Naive thymus-derived CD8-positive, alpha-beta T cell (primary cell): ENCODE data around the gene GPR107. TPM values are rescaled to one million over a fixed set of nuclear protein-coding genes. Genes with fewer than 3 reads are reported as not detected.
"Not testable (repeated sequence)": the region's sequence is repeated elsewhere in the genome, so short reads cannot be mapped to it uniquely, and the experiment has no call there.

Experiments used
- ATAC-seq, 2 donors: fragments of 150-1000 bp; cut with Tn5 transposase in 1 of 2; sonication (Bioruptor Pico), chemical (Tn5 transposase) in 1 of 2; 1 replicate in 1 of 2; 2 replicates in 1 of 2; pipeline ENCODE4 v1.10.0; 2021; ENCODE audit warnings: mild to moderate bottlenecking in 2 of 2, moderate library complexity in 2 of 2
- POLR2A ChIA-PET: fragments of 350-600 bp; sonication (Branson Sonifier 250); formaldehyde crosslinking; loops from one replicate; lab custom pipeline; 2021; ENCODE audit warnings: antibody characterized with exemption; lab: Charles Lee
- DNase-seq, 10 donors: peaks; one replicate each; pipeline versions ENCODE4 v3.0.0 to v3.0.0-alpha.2; 2020 to 2022
- H3K27ac Mint-ChIP-seq, 10 donors: one replicate each; pipeline ENCODE4 v1.8.0; 2020 to 2022; ENCODE audit warnings: mild to moderate bottlenecking in 10 of 10, mixed read lengths in 10 of 10, moderate library complexity in 4 of 10, inconsistent platforms in 1 of 10
- H3K27me3 Mint-ChIP-seq, 5 donors: one replicate each; pipeline ENCODE4 v1.8.0; 2021 to 2022; ENCODE audit warnings: mixed read lengths in 5 of 5
- H3K36me3 Mint-ChIP-seq, 3 donors: one replicate each; pipeline ENCODE4 v1.8.0; 2020 to 2022; ENCODE audit warnings: mixed read lengths in 3 of 3, mild to moderate bottlenecking in 2 of 3, inconsistent platforms in 1 of 3
- H3K4me1 Mint-ChIP-seq, 4 donors: one replicate each; pipeline ENCODE4 v1.8.0; 2021 to 2022; ENCODE audit warnings: mixed read lengths in 4 of 4
- H3K4me3 Mint-ChIP-seq, 10 donors: one replicate each; pipeline ENCODE4 v1.8.0; 2020 to 2022; ENCODE audit warnings: mild to moderate bottlenecking in 10 of 10, mixed read lengths in 10 of 10, moderate library complexity in 6 of 10, inconsistent platforms in 1 of 10
- H3K9me3 Mint-ChIP-seq, 9 donors: one replicate each; pipeline ENCODE4 v1.8.0; 2020 to 2022; ENCODE audit warnings: mixed read lengths in 9 of 9, mild to moderate bottlenecking in 3 of 9, inconsistent platforms in 1 of 9, moderate library complexity in 1 of 9
- polyA plus RNA-seq, 3 donors: library from polyadenylated mRNA; unstranded; fragments of 300-500 nt; fragmentation: Illumina TruSeq; gene quantifications; one replicate each; pipeline ENCODE4 v1.2.3, GENCODE V29; 2021
- total RNA-seq, 8 experiments: library from RNA in 2 of 8; stranded (reverse) in 2 of 8; gene quantifications; one replicate each; pipeline ENCODE4 v1.2.3 and lab custom pipeline; 2021 to 2026

GPR107 gene
- total RNA-seq (10 to 100 TPM; 21.9 to 25.3 TPM), polyA plus RNA-seq (1 to 10 TPM; 1.4 to 3.2 (median 2.2) TPM), total RNA-seq (lab: John Stamatoyannopoulos, UW) (53.6 to 64.5 (median 55.8) reads per million in 6 experiments)

DNA sequence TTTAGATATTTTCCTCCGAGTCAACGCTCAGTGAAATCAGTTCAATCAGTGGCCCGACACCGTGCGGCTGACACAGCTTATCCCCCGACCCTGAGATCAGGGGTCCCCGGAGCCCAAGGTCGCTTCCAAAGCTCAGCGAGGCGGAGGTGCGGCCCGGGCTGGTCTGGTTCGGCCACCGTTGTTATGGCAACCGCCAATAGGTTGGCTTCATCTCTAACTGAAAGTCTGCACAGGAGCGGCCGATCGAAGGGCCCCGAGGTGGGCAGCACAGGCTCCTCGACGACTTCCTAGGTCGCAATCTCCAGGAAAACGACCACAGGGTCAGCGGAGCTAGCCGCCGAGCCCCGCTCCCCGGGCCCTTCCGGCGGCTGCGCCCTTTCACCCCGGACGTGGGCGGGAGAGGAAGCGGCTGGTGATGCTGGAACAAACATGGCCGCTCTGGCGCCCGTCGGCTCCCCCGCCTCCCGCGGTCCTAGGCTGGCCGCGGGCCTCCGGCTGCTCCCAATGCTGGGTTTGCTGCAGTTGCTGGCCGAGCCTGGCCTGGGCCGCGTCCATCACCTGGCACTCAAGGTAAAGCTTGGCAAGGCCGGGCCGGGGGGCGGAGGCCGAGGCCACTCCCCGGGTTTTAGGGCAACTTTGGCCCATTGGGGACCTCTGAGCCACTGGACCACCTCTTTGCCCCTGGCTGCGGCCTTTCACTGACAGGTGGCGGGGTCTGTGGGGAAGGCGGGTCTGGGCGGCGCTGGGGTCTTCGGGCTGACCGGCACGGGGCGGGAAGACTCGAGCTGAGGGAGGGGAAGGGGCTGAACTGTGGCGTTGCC, at the start of gene GPR107:
Gene GPR107 (plus strand): TSS at position 403 of the 821 bp plus-strand sequence. CDS start 27 bp downstream, at position 430.
- Mint-ChIP-seq H3K9me3 (no peaks in the 10 kb centered on the region), H3K27me3 (no peaks in the 10 kb centered on the region), H3K4me1 (peaks cover 8 to 52% (median 34%) of the 10 kb centered on the region in 4 donors), H3K27ac (peak within 1 kb of the TSS; percentile 91 to 96 (median 94)), H3K36me3 (peaks cover 0 to 8% (median 2%) of the 10 kb centered on the region in 3 donors), H3K4me3 (peak within 1 kb of the TSS; percentile 89 to 95 (median 92))
- DNase-seq (peak; percentile 52 to 85 (median 71)), ATAC-seq (peak; percentile 94)
- POLR2A ChIA-PET, result interaction anchor here (0.7 to 3.6 kb wide), 14 partner anchors 11 to 219 kb away, joined by 3 to 65 read pairs (median 4); partner anchors contain the start of genes C9orf78, FNBP1 and USP20

DNA sequence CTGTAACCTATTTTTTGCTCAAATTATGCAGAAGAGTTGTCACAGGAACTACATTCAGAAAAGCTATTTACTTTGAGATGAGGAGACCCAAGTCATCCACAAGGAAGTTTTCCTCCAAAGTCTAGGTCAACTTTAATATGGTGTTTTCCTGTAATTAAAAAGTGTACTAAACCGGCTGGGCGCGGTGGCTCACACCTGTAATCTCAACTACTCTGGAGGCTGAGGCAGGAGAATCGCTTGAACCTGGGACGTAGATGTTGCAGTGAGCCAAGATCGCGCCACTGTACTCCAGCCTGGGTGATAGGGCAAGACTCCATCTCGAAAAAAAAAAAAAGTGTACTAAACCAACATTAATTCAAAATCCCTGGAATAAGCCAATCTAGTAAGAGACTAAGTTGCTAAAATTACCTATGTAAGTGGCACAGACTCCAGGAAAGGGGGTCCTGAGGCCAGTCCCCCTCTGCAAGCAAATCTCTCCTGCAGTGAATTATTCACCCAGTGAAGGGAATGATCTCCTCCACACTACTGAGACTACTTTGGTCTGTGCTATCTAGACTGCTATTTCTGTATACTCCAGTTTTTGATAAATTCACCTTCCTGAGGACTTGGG, 49.7 kb upstream of the GPR107 start:
- POLR2A ChIA-PET, result interaction anchor here (1.1 kb wide), 1 partner anchor 117 kb away, joined by 5 read pairs; no protein-coding TSS in a partner anchor
- peak overlapping the region in 2 of 10 donors; percentile 8 to 28 for H3K4me3 Mint-ChIP-seq
- peaks cover 0 to 60% (median 6%) of the 10 kb centered on the region in 3 donors for H3K36me3 Mint-ChIP-seq
- H3K9me3 Mint-ChIP-seq, result no peaks in the 10 kb centered on the region
- no peaks in the 10 kb centered on the region for H3K27me3 Mint-ChIP-seq
- peaks cover 17 to 89% (median 63%) of the 10 kb centered on the region in 4 donors for H3K4me1 Mint-ChIP-seq
- no peak for DNase-seq
- peak overlapping the region; percentile 29 to 88 (median 69) for H3K27ac Mint-ChIP-seq
- ATAC-seq, result no peak

DNA sequence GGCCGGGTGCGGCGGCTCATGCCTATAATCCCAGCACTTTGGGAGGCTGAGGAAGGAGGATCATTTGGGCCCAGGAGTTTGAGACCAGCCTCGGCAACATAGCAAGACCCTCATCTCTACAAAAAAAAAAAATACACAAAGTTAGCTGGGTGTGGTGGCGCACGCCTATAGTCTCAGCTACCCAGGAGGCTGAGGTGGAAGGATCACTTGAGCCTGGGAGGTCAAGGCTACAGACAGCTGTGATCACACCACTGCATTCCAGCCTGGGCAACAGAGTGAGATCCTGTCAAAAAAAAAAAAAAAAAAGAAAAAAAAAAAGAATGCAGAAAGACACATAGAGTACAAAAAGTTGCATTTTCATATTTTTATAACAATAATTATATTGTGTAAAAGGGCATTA, 46.8 kb upstream of the GPR107 start:
- H3K27me3 Mint-ChIP-seq, ATAC-seq, H3K9me3 Mint-ChIP-seq, DNase-seq: not testable (repeated sequence)
- peak overlapping the region in 6 of 10 donors; percentile 31 to 82 (median 62) for H3K4me3 Mint-ChIP-seq
- H3K4me1 Mint-ChIP-seq, result peaks cover 33 to 90% (median 74%) of the 10 kb centered on the region in 4 donors
- peaks cover 5 to 44% (median 6%) of the 10 kb centered on the region in 3 donors for H3K36me3 Mint-ChIP-seq
- POLR2A ChIA-PET, result interaction anchor here (0.7 to 1.3 kb wide), 2 partner anchors 12 to 35 kb away, joined by 3 to 4 read pairs; no protein-coding TSS in a partner anchor
- H3K27ac Mint-ChIP-seq, result peak overlapping the region; percentile 78 to 94 (median 86)

DNA sequence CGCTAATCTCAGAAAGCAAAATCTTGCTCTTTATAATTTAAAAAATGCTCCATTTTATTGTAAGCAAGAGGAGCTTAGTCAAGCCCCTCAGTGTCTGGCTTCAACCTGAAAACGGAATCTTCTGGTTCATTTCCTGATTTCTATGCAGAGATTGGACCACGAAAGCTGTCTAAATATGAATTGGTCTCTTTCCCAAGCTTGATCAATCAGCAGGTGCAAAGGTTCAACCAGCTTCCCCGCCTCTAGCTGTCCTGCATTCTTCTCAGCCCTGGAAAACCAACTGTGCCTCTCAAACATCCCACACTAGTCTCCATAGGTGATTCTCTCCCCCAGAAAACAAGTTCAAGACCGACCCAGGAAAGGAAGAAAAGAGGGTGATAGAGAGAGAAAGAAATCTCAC, 45.2 kb upstream of the GPR107 start:
- peaks cover 30 to 94% (median 76%) of the 10 kb centered on the region in 4 donors for H3K4me1 Mint-ChIP-seq
- DNase-seq (no peak), ATAC-seq (no peak)
- H3K4me3 Mint-ChIP-seq, result peak overlapping the region in 9 of 10 donors; percentile 20 to 62 (median 40)
- peaks cover 0 to 3% (median 0%) of the 10 kb centered on the region in 9 donors for H3K9me3 Mint-ChIP-seq
- peak overlapping the region; percentile 78 to 98 (median 88) for H3K27ac Mint-ChIP-seq
- POLR2A ChIA-PET, result interaction anchor here (0.6 to 0.7 kb wide), 4 partner anchors 26 to 685 kb away, joined by 3 to 6 read pairs (median 3); no protein-coding TSS in a partner anchor
- H3K36me3 Mint-ChIP-seq, result peaks cover 3 to 30% (median 5%) of the 10 kb centered on the region in 3 donors
- no peaks in the 10 kb centered on the region for H3K27me3 Mint-ChIP-seq

DNA sequence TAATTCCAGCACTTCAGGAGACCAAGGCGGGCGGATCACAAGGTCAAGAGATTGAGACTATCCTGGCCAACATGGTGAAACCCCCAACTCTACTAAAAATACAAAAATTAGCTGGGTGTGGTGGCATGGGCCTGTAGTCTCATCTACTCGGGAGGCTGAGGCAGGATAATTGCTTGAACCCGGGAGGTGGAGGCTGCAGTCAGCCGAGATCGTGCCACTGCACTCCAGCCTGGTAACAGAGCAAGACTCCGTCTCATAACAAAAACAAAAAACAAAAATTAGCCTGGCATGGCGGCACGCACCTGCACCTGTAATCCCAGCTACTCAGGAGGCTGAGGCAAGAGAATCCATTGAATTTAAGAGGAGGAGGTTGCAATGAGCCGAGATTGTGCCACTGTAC, 44.2 kb upstream of the GPR107 start:
- POLR2A ChIA-PET, result interaction anchor here (0.7 to 1.2 kb wide), 2 partner anchors 33 kb away, joined by 3 to 4 read pairs; partner anchors contain the start of gene FNBP1

DNA sequence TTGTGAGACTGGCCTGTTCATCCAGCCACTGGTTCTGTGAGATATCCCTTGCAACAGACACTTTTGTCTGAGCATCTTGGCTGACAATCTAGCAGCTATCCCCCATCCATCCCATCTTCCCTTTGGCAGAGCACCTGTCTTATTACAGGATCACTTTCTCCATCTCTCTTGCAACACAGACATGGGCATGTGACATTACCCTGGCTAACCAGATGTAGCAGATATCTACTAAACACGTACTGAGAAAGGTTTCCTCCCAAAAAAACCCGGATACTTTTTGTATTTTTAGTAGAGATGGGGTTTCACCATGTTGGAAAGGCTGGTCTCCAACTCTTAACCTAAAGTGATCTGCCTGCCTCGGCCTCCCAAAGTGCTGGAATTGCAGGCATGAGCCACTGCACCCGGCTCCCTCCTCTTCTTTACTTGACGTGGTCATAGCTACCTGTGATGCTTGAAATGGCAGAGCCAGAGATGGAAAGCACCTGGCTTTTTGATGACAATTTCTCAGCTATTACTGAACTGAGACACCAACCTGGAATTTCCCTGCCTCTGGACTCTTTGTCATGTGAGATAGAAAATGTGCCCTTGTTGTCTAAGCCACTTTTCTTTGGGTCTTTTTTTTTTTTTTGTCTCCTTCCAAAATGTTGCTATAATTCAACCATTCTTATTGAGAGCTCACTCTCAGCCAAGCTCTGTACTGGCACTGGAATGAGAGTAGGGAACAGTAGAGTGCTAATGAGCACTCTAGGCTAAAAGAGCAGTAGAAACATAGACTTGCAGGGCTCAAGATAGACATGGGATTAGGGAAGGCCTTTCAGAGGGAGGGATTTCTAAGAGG, 43.3 kb upstream of the GPR107 start:
- DNase-seq (peak in 7 of 10 donors; percentile 21 to 63 (median 39)), ATAC-seq (peak; percentile 76 to 84)
- Mint-ChIP-seq H3K9me3 (peaks cover 0 to 3% (median 0%) of the 10 kb centered on the region in 9 donors), H3K27me3 (no peaks in the 10 kb centered on the region), H3K36me3 (peaks cover 3 to 27% (median 5%) of the 10 kb centered on the region in 3 donors), H3K4me1 (peaks cover 32 to 89% (median 79%) of the 10 kb centered on the region in 4 donors), H3K4me3 (peak overlapping the region in 8 of 10 donors; percentile 15 to 77 (median 44)), H3K27ac (peak overlapping the region; percentile 76 to 98 (median 88))
- POLR2A ChIA-PET, result interaction anchor here (0.6 to 1.3 kb wide), 6 partner anchors 11 to 236 kb away, joined by 3 to 4 read pairs (median 3); partner anchors contain the start of gene FNBP1

More for the DNA sequence above, 44.2 kb upstream of the GPR107 start:
- ATAC-seq, H3K9me3 Mint-ChIP-seq, DNase-seq, H3K27me3 Mint-ChIP-seq: not testable (repeated sequence)
- H3K4me1 Mint-ChIP-seq, result peaks cover 32 to 90% (median 78%) of the 10 kb centered on the region in 4 donors
- peak overlapping the region in 4 of 10 donors; percentile 20 to 41 (median 26) for H3K4me3 Mint-ChIP-seq
- H3K27ac Mint-ChIP-seq, result peak overlapping the region; percentile 78 to 98 (median 88)
- H3K36me3 Mint-ChIP-seq, result peaks cover 3 to 24% (median 5%) of the 10 kb centered on the region in 3 donors

DNA sequence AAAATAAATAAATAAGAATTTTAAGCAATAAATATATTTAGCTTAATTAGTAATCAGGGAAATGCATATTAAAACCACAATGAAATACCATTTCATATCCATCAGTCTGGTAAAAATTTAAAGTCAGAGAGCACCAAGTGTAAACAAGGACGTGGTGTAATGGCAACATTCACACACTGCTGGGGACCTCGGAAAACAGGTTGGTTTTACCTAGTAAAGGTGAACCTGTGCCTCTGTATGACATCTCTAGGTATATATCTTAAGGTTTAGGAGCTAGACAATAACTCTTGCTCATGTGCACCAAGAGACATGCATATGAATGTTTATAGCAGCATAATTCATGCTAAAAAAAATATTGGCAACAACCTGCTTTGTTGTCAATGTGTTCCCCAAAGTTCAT, 40.4 kb upstream of the GPR107 start:
- DNase-seq (no peak), ATAC-seq (no peak)
- H3K36me3 Mint-ChIP-seq, result peaks cover 5 to 30% (median 14%) of the 10 kb centered on the region in 3 donors
- H3K4me3 Mint-ChIP-seq, result no peak overlapping the region
- H3K4me1 Mint-ChIP-seq, result peaks cover 28 to 81% (median 69%) of the 10 kb centered on the region in 4 donors
- POLR2A ChIA-PET, result no interaction called here
- H3K27ac Mint-ChIP-seq, result peak overlapping the region in 9 of 10 donors; percentile 20 to 94 (median 78)
- peaks cover 0 to 7% (median 3%) of the 10 kb centered on the region in 9 donors for H3K9me3 Mint-ChIP-seq
- H3K27me3 Mint-ChIP-seq, result no peaks in the 10 kb centered on the region

DNA sequence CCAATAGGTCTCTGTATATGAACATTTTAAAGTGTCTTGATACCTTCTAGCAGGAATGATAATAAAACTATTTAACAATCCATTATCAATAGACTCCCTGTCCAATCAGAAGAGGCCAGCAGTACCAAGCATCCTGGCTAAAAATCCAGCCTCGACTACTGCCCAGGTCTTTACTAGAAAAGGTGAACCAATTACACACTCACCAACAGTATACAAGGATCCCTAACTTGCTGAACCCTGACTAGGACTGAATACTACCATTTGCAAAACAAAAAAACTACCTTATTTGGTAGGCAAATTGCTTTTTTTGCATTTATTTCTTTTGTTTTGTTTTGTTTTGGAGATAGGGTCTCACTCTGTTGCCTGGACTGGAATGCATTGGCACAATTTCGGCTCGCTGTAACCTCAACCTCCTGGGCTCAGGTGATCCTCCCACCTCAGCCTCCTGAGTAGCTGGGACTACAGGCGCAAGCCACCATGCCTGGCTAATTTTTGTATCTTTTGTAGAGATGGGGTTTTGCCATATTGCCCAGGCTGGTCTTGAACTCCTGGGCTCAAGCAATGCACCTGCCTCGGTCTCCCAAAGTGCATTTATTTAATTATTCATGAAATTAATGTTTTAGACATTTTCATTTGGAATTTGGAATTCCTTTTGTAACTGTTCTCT, 38.2 kb upstream of the GPR107 start:
- no peaks in the 10 kb centered on the region for H3K27me3 Mint-ChIP-seq
- ATAC-seq (no peak), DNase-seq (no peak)
- peak overlapping the region in 5 of 10 donors; percentile 45 to 94 (median 49) for H3K27ac Mint-ChIP-seq
- peaks cover 14 to 76% (median 61%) of the 10 kb centered on the region in 4 donors for H3K4me1 Mint-ChIP-seq
- no peak overlapping the region for H3K4me3 Mint-ChIP-seq
- peaks cover 0 to 7% (median 3%) of the 10 kb centered on the region in 9 donors for H3K9me3 Mint-ChIP-seq
- H3K36me3 Mint-ChIP-seq, result peaks cover 5 to 33% (median 16%) of the 10 kb centered on the region in 3 donors
- POLR2A ChIA-PET, result interaction anchor here (0.6 to 0.7 kb wide), 3 partner anchors 8 to 261 kb away, joined by 3 to 5 read pairs (median 3); no protein-coding TSS in a partner anchor

DNA sequence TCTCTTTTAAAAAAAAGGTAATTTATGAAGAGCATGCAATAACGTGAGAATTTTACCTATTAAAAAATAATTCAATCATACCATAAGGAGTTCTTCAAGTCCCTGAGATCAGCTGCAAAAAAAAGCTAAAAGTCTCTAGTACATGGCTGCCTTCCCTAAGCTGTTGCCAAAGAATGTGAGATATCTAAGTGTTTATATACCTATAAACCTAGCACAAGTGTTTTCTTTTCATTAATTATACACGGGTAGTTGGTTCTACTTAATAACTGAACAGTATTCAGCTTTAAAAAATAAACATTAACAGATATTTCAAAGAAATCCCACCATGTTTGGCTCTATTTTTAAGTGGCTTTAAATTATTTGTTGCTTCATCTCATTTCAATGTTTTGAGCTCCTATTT, 36.6 kb upstream of the GPR107 start:
- peaks cover 0 to 35% (median 14%) of the 10 kb centered on the region in 3 donors for H3K36me3 Mint-ChIP-seq
- H3K27ac Mint-ChIP-seq, result peak overlapping the region; percentile 22 to 86 (median 70)
- peaks cover 0 to 7% (median 2%) of the 10 kb centered on the region in 9 donors for H3K9me3 Mint-ChIP-seq
- ATAC-seq (no peak), DNase-seq (no peak)
- POLR2A ChIA-PET, result interaction anchor here (1.1 kb wide), 1 partner anchor 16 kb away, joined by 3 read pairs; no protein-coding TSS in a partner anchor
- H3K4me1 Mint-ChIP-seq, result peaks cover 14 to 77% (median 60%) of the 10 kb centered on the region in 4 donors
- H3K27me3 Mint-ChIP-seq, result no peaks in the 10 kb centered on the region
- H3K4me3 Mint-ChIP-seq, result peak overlapping the region in 1 of 10 donors; percentile 45

DNA sequence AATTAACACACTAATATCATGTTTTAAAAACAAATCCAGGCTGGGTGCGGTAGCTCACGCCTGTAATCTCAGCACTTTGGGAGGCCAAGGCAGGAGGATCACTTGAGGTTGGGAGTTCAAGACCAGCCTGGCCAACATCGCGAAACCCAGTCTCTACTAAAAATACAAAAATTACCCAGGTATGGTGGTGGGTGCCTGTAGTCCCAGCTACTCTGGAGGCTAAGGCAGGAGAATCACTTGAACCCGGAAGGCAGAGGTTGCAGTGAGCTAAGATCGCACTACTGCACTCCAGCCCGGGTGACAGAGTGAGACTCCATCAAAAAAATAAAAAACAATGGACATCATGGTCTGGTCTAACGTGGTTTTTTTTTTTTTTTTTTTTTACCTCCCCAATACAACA, 36.2 kb upstream of the GPR107 start:
- not testable (repeated sequence) for H3K9me3 Mint-ChIP-seq, ATAC-seq, H3K4me3 Mint-ChIP-seq, DNase-seq, H3K27me3 Mint-ChIP-seq
- peaks cover 0 to 38% (median 14%) of the 10 kb centered on the region in 3 donors for H3K36me3 Mint-ChIP-seq
- H3K4me1 Mint-ChIP-seq, result peaks cover 14 to 77% (median 59%) of the 10 kb centered on the region in 4 donors
- POLR2A ChIA-PET, result interaction anchor here (1.1 kb wide), 1 partner anchor 17 kb away, joined by 3 read pairs; no protein-coding TSS in a partner anchor
- peak overlapping the region in 8 of 10 donors; percentile 11 to 86 (median 52) for H3K27ac Mint-ChIP-seq
